ENCODE data around the gene CST7. TPM values are rescaled to one million over a fixed set of nuclear protein-coding genes. Genes with fewer than 3 reads are reported as not detected.
A peak's percentile ranks its signal among the peaks of the same experiment; 100 is the strongest.

Gene CST7
- total and polyA plus RNA-seq, 2 experiments from 2014 or later = not detected

GRCh38 chr20:24953621-24954133 is 4.6 kb downstream of the CST7 start (continued):
- TF ChIP-seq REST (IDR thresholded peaks at IDR 0.05; ENCODE audit: unreplicated experiment) (no peak), CTCF (conservative IDR thresholded peaks at IDR 0.05; ENCODE audit: low read depth in 2 of 2) (no peak), NANOG (IDR thresholded peaks at IDR 0.05; ENCODE audit: borderline replicate concordance) (no peak), POLR2AphosphoS5 (IDR thresholded peaks at IDR 0.05; ENCODE audit: low read depth) (no peak)

GRCh38 chr20:24954151-24954550 is 5.1 kb downstream of the CST7 start:
- H2AFZ ChIP-seq = no peak overlapping the region
- peaks cover 3% of the 10 kb centered on the region; the same call in 1 of the 3 replicates for H3K36me3 Mint-ChIP-seq (ENCODE audit: low read depth)
- no peak overlapping the region for H3K27ac ChIP-seq (ENCODE audit: low read depth)
- H3K4me3 ChIP-seq = no peak overlapping the region
- peak; percentile 17; the same call in 2 of the 3 replicates for ATAC-seq
- peaks cover 9% of the 10 kb centered on the region; the same call in 2 of the 3 replicates for H3K4me1 Mint-ChIP-seq
- no peak for DNase-seq (ENCODE audit: low spot score)
- peaks cover 7% of the 10 kb centered on the region for H3K27me3 Mint-ChIP-seq (ENCODE audit: insufficient read depth, low read depth, poor library complexity)
- H3K9me2 ChIP-seq (ENCODE audit: insufficient read depth) = no peaks in the 10 kb centered on the region
- TF ChIP-seq ZNF114 (CRISPR knock-in tag; IDR thresholded peaks at IDR 0.05) (no peak), STAT1 (IDR thresholded peaks at IDR 0.05; ENCODE audit: unreplicated experiment) (no peak), NANOG (IDR thresholded peaks at IDR 0.05; ENCODE audit: borderline replicate concordance) (no peak), EZH2phosphoT487 (IDR thresholded peaks at IDR 0.05; ENCODE audit: unreplicated experiment) (no peak), POLR2AphosphoS5 (IDR thresholded peaks at IDR 0.05; ENCODE audit: low read depth) (no peak), CTCF (conservative IDR thresholded peaks at IDR 0.05; ENCODE audit: low read depth in 2 of 2) (no peak), JUNB (IDR thresholded peaks at IDR 0.05; ENCODE audit: unreplicated experiment) (no peak)
- H3K4me2 ChIP-seq = no peak overlapping the region
- no peaks in the 10 kb centered on the region for H4K20me1 ChIP-seq (replicated peaks; ENCODE audit: insufficient read depth)
- H3K27me3 ChIP-seq (ENCODE audit: insufficient read depth) = no peaks in the 10 kb centered on the region
- H3K4me3 Mint-ChIP-seq = no peak overlapping the region
- no peaks in the 10 kb centered on the region for H3F3A ChIP-seq (replicated peaks; ENCODE audit: low read depth)
- no peaks in the 10 kb centered on the region; the same call in 2 of the 3 replicates for H3K9me3 Mint-ChIP-seq
- H3K36me3 ChIP-seq (ENCODE audit: insufficient read depth) = no peaks in the 10 kb centered on the region
- no peaks in the 10 kb centered on the region for H3K79me2 ChIP-seq (replicated peaks; ENCODE audit: insufficient read depth)
- no peaks in the 10 kb centered on the region for H3K4me1 ChIP-seq (ENCODE audit: insufficient read depth)
- no peak overlapping the region for H3K27ac Mint-ChIP-seq
